GM13976 (cell line): ENCODE results near the gene RHOD.

Experiments used
- DNase-seq: peaks from one replicate; pipeline ENCODE4 v3.0.0; 2012; ENCODE audit warnings: low spot score
- CTCF ChIP-seq: IDR thresholded peaks from 2 replicates; pipeline ENCODE4 v1.5.1; 2012; ENCODE audit warnings: borderline replicate concordance, mild to moderate bottlenecking; ENCODE audit not compliant: insufficient read depth; ENCODE audit errors: extremely low read depth, missing control alignments, control extremely low read depth
- in situ Hi-C: fragments of 300-500 bp; cut with MboI; formaldehyde crosslinking; loops from one replicate; pipeline ENCODE4 v1.12.0; 2022; ENCODE audit warnings: low sequenced_read_pairs, mixed read lengths, inconsistent platforms; ENCODE audit not compliant: unreplicated experiment

RHOD gene

GRCh38 chr11:67031791-67032561 is 24.7 kb upstream of the RHOD start:
- DNase-seq = no peak
- in situ Hi-C loops = no loop called here
- no peak for TF ChIP-seq CTCF

- in situ Hi-C loops = no loop called here
- TF ChIP-seq CTCF = no peak
- no peak for DNase-seq
Observed at GRCh38 chr11:67032830-67033551, 23.7 kb upstream of the RHOD start.

- DNase-seq = no peak
- no peak for TF ChIP-seq CTCF
- in situ Hi-C loops = no loop called here
Observed at GRCh38 chr11:67033661-67034166, 22.9 kb upstream of the RHOD start.

GRCh38 chr11:67034350-67034749 is 22.3 kb upstream of the RHOD start:
- in situ Hi-C loops = no loop called here
- no peak for TF ChIP-seq CTCF
- no peak for DNase-seq

- no peak for TF ChIP-seq CTCF
- in situ Hi-C loops = no loop called here
Observed at GRCh38 chr11:67040147-67040546, 16.5 kb upstream of the RHOD start.

GRCh38 chr11:67041602-67042001 is 15.0 kb upstream of the RHOD start:
- TF ChIP-seq CTCF = no peak
- DNase-seq = no peak
- in situ Hi-C loops = no loop called here

More at GRCh38 chr11:67040147-67040546, 16.5 kb upstream of the RHOD start:
- no peak for DNase-seq
